Measurements from ENCODE around the gene ALK.

The ALK gene

DNA sequence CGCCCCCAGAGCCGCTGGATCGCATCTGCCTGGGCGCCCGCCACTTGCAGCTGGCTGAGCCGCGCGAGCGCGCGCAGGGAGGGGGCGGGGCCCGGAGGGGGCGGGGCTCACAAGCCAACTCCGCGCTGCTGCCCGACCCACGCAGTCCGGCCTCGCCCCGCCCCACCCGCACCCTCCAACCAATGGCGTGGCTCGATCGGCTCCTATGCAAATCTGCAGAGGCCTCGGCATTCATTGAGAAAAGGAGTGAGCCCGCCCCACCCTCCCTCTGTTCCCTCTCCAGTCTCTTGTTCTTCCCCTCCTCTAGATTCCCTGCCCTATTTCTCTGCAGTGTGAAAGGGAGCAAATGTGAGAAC, at the start of gene ALK:
Gene ALK (minus strand): TSS at position 27 of the 356 bp plus-strand sequence. CDS start 927 bp downstream, outside the sequence.
- TF ChIP-seq, protein P1, sequence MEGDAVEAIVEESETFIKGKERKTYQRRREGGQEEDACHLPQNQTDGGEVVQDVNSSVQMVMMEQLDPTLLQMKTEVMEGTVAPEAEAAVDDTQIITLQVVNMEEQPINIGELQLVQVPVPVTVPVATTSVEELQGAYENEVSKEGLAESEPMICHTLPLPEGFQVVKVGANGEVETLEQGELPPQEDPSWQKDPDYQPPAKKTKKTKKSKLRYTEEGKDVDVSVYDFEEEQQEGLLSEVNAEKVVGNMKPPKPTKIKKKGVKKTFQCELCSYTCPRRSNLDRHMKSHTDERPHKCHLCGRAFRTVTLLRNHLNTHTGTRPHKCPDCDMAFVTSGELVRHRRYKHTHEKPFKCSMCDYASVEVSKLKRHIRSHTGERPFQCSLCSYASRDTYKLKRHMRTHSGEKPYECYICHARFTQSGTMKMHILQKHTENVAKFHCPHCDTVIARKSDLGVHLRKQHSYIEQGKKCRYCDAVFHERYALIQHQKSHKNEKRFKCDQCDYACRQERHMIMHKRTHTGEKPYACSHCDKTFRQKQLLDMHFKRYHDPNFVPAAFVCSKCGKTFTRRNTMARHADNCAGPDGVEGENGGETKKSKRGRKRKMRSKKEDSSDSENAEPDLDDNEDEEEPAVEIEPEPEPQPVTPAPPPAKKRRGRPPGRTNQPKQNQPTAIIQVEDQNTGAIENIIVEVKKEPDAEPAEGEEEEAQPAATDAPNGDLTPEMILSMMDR (IDR thresholded peaks at IDR 0.05): no peak

DNA sequence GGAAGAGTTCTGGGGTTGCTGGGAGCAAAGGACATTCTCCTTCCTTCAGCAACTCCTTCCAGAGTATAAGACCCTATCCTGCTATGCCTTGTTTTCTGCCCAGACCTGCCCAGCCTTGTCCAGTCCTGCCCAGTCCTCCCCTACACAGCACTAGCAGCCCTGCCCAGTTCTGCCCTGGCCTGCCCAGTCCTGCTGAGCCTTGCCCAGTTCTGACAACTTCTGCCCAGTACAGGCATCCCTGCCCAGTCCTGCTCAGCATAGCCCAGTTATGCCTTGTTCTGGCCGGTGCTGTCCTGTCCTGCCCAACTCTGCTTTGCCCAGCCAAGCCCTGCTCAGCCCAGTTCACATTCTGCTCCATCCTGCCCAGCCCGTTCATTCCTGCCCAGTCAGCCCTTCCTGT, 44.9 kb upstream of the ALK start:
- TF ChIP-seq, protein P1 (IDR thresholded peaks at IDR 0.05): no peak

DNA sequence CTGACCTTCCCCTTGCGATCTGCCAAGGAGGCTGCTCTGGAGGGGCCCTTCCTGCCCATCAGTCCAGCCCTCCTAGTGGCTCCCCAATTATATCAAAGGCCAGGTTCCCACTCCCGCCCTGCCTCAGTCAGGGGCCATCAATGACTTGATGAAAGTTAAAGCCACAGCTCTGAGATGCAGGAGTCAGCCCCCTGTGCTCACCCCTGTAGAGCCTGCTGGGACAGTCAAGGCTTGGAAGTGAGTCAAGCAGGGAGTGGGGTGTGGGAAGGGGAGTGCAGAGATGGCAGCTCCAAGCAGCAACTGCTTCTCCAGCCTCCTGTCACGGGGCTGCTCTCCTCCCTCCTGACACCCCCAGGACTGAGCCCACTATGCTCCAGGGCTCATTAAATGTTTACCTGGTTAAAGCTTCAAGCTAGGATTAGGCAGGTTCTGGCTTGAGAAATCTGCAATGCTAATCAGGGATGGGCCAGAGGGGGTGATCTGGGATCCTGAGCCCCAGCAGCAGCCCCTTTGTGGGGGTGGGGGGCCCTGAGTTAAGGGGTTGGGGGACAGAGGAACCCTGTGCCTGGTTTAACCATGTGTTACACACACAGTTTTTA, 42.7 kb upstream of the ALK start:
- TF ChIP-seq, protein P1 (IDR thresholded peaks at IDR 0.05): no peak

DNA sequence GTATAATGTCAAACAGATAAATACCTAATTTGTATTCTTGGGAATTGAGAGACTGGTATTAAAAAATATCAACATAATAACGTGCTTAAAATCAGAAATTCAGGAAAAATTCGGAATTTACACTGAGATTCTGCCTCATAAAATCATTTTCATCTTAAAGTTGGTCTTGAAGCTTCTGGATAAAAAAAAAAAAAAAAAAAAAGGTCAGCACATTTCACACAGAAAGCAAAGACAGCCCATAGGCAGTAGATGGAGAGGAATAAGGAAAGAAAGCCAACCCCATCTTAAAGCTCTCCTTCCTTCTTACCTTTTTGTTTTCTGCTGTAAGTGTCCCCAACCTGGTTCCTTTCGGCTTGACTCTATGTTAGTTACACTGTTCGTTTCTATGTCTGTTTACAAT, 41.5 kb upstream of the ALK start:
- TF ChIP-seq, protein P1 (IDR thresholded peaks at IDR 0.05): no peak

DNA sequence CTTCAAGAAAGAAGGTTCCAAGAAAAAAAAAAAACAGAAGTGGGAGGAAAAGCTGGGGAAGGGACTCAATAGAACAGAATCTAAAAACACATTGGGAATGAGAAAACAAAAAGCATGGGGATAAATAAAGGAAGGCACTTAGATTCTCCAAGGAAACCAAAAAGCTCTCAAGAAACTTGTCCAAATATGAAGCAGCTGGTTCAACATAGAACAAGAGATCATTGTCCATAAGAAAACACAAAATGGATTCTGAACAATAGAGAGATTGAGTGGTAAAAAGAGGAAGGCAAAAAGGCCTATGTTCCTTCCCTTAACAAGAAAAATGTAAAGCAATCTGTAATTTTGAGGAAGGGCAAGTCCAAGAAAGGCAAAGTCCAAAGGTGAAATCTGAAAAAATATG, 32.9 kb upstream of the ALK start:
- TF ChIP-seq, protein P1 (IDR thresholded peaks at IDR 0.05): no peak

DNA sequence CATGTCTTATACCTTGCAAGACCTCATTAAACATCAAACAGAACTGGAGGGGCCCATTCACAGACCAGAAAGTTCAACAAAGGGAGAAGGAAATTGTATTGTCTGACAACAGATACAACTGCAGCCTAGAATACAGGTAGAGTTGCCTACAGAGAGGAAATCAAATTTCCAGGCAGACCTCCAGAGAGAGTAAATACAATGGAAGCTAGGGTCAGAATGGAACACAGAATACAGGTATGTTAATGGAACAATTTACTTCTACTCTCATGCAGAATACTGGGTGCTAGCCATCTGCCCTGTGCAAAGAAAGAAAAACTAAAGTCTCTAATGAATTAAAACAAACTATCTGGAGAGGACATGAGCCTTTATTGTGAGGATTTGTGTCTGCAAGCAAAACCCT, 31.6 kb upstream of the ALK start:
- TF ChIP-seq, protein P1 (IDR thresholded peaks at IDR 0.05): no peak

DNA sequence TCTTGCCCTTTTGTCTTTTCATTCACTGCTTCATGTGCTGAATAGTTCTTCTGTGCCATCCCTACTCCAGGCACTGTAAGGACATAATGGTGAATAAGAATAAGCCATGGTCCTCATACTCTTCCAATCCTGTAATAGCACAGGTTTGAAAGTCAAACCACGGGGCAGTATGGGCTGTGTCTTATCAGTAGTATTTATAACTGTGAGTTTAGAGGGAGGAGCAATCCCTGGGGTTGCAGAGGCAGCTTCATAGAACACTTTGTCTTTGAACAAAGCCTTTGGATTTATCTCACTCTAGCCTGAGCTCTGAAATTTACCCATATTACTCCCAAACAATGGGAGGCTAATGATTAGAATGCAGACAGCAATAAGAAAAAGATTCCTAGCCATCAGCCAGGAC, 30.2 kb upstream of the ALK start:
- TF ChIP-seq, protein P1 (IDR thresholded peaks at IDR 0.05): no peak

DNA sequence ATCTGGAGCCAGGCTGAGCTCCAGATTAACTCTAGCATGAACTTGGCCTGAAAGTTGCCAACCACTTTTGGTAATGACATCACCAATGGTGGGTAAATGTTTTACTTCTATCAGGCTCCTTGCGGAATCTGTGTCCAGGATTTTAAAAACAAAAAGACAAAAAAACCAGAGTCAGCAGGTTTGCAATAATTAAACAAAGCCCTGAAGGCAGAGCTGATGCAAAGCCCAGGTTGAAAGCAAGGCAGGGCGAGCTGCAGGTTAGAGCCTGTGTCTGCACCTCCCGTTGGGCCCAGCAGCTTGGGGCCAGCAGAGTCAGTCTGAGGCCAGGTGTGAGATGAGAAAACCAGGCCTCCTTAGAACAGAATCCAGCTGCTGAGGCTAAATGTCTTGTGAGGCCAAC, 29.1 kb upstream of the ALK start:
- TF ChIP-seq, protein P1 (IDR thresholded peaks at IDR 0.05): no peak

All from LNCAP (cell line).